Activated T-cell treated with anti-CD3 and anti-CD28 coated beads for 4 hours (primary cell): Measurements from ENCODE around the gene GGCX.
A peak's percentile ranks its signal among the peaks of the same experiment; 100 is the strongest.
"Not testable (repeated sequence)": the region's sequence is repeated elsewhere in the genome, so short reads cannot be mapped to it uniquely, and the experiment has no call there.

Experiments
- DNase-seq: peaks from one replicate; pipeline ENCODE4 v3.0.0-alpha.2; 2020

Gene GGCX

DNA sequence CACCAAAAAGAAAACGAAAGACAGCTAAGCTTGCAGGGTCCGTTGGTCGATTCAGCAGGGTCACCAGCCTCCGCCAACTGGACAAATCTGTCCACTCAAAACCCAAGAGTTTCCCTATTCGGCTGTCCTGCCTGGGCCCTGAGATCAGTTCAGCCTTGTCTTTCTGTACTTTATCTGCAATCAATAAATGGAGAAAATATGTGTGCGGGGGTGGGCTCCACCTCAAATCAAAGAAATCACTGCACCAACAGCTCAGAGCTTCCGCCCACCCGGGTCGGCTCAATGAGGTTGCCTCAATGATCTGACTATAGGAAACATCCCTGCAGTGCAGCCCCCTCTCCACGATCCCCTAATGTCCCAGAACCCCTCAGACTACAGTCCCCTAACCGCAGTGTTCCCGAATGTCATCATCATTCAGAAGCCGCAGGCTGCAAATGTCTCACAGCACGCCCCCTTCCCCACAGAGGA, 447 bp downstream of the GGCX start:
- DNase-seq: peak; percentile 37

DNA sequence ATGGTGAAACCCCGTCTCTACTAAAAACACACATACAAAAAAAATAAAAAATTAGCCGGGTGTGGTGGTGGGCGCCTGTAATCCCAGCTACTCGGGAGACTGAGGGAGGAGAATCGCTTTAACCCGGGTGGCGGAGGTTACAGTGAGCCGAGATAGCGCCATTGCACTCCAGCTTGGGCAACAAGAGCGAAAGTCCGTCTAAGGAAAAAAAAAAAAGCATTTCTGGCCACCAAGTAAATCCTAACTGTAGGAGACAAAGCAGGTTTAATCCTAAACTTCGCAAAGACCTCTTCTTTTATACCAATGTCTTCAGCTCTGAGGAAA, 928 bp downstream of the GGCX start:
- DNase-seq: not testable (repeated sequence)

DNA sequence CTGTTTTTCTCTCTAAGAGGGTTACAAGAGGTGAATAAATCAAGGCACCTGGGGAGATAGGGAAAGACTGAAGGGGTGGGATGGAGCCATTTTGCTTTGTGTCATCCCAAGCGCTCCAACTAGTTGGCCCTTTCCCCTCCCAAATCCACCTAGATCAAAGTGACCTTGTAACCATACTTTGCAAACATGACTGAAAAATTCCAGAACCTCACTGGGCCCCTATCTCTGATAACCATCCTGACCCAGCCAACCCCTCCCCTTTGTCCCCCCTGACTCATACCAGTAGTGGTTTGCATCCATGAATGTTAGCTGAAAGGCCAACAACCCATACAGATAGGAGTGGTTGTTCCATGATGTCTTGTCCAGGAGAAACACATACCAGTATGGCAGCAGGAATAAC, 3.1 kb downstream of the GGCX start:
- no peak for DNase-seq

DNA sequence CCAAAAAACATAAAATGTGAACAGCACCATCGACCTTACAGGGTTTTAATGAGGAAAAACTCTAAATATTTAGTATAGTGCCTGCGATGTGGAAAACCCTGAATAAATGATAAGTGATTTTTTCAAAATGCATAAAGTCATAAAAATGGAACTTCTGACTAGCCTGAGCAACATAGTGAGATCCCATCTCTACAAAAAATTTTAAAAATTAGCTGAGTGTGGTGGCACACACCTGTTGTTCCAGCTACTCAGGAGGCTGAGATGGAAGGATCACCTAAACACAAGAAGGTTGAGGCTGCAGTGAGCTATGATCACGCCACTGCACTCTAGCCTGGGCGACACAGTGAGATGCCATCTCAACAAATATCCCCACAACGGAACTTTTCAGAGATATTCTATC, 4.2 kb downstream of the GGCX start:
- DNase-seq: no peak

DNA sequence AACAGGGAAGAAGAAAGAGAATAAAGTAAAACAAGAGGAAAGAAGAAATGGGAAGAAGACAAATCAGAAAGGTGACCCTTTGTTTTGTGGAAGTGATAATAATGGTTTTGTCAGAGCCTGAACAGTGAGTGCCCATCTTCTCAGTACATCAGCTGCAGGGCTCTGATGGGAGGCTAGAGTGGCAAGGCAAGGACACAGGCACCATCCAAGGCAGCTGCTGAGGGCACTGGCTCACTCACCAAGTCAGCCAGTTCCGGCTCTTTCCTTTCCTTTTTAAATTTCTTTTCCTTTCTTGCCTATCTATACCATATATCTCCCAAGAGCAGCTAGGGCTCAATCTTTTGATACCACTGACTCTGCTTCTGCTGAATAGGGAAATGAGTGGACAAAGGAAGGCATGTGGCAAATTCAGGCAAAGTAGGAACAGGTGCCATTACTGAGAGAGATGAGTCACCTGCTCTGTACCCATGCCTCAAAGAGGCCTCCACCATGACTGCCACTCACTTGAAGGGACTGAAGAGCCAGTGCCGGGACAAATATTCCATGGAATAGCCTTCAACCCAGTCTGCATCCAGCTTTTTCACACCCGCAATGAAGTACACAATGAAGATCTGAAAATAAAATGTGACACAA, 6.2 kb downstream of the GGCX start:
- no peak for DNase-seq

DNA sequence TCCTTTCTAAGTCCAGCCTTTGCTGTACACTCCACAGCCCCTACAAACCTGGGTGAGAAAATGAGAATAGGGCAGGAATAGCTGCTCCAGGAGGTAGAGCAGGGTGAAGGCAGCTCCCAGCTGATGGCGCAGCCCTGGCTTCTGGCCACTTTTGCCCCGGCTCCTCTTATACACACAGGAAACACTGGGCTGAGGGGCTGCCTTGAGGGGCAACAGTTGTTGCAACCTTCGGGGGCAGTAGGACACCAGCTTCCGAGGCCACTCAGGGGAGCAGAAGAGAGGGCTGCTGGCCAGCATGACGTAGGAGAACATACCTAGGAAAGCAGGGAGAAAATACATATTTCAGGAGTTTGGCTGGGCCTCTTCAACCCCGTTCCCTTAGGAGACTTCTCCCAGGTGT, 8.1 kb downstream of the GGCX start:
- no peak for DNase-seq

DNA sequence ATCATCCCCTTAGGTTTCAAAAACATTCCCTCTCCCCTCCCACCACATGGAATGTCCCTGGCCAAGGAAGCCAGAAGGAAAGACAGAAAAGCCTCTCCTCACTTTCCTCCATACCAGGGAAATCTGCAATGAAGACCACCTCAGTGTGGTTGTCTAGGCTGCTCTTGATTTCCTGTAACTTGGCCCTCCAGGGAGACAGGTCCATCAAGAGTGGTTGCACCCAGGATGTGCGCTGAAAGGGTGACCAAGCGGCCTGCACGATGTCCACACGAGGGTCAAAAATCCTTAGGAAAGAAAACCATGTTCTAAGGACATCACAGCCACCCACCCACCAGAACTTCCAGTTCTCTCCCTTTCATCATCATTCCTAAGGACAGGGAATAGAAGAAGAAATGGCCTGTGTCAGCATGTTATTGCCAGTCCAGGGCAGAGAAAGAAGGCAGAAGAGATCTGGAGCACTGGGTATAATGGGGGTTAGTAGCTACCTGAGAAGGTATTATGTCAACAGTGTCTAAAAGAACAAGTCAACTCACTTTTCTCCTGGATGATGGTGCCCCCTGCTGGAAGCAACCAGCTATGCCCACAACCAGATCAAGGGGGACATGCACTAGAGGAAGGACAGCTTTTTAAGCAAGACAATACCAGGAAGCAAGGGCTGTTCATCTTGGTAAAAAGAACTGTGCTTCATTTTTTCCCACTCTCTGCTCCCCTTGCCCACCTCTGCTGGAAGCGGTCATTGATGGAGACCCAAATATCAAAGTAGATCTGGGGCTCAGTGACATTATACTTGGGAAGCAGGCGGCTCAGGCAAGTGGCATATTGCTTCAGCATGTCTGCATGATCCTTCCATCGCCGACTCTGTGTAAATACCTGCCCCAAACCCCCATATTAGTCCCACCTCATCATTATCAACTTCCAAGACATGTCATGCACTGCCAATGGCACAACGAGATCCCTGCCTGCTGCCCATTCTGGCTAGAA, 9.3 kb downstream of the GGCX start:
- DNase-seq: peak; percentile 88

DNA sequence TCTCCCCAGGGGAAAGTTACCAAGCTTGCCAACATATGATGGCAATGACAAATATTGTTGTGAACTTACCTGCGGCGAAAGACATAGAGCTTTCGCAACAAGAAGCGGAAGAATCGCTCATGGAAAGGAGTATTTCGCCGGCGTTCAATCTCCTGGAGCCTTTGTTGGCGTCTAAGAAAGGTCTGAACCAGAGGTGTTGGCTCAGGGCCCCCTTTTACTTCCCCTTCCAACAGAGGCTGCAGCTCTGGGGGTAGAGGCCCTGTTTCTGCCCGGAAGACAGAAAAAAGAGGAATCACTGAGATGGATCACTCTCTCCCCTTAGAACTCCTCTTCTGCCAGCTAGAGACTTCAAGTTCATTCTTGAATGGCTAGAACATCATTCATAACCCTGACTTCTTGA, 10.8 kb downstream of the GGCX start:
- no peak for DNase-seq

DNA sequence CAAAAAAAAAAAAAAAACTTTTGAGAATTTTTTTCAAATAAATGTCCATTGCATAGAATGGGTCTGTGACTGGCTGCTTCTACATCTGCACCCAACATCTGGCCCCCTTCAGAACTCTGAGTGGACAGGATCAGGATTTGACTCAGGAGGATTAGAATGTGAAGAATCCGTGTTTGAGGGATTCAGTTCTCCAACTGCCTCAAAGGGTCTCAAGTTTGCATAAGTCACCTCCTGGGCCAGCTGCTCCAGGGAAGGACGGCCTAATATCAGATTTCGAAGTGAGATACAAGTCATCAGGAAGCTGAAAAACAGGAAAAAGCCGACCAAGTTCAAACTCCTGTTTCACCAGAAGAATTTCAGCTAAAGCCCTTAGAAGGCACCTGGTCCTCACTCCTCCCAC, 11.5 kb downstream of the GGCX start:
- DNase-seq: no peak

DNA sequence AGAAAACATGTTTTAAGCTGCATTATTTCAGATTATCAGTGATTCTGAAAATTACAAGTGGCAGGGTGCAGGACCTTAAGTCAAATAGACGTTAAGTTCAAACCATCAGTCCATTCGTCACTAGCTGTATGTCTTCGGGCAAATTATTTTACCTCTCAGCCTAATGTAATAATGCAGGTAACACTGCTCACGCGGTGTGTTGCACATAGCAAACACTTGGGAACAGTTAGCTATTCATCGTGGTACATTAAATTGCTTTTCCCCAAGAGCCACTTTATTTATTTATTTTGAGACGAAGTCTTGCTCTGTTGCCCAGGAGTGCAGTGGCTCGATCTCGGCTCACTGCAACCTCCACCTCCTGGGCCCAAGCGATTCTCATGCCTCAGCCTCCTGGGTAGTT, 12.2 kb downstream of the GGCX start:
- no peak for DNase-seq

DNA sequence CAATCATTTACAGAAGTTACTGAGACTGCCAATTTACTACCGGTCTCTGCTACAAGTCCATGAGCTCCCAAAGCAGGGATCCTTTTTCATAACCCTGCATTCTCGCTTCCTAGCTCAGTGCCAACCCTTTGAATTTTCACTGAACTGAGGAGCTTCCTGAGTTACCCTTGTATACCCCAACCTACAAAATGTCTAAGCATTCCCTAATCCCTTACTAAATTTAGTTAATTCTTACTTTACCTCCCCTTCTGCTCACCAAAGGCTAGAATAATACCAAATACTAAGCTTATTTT, 12.7 kb downstream of the GGCX start:
- no peak for DNase-seq

DNA sequence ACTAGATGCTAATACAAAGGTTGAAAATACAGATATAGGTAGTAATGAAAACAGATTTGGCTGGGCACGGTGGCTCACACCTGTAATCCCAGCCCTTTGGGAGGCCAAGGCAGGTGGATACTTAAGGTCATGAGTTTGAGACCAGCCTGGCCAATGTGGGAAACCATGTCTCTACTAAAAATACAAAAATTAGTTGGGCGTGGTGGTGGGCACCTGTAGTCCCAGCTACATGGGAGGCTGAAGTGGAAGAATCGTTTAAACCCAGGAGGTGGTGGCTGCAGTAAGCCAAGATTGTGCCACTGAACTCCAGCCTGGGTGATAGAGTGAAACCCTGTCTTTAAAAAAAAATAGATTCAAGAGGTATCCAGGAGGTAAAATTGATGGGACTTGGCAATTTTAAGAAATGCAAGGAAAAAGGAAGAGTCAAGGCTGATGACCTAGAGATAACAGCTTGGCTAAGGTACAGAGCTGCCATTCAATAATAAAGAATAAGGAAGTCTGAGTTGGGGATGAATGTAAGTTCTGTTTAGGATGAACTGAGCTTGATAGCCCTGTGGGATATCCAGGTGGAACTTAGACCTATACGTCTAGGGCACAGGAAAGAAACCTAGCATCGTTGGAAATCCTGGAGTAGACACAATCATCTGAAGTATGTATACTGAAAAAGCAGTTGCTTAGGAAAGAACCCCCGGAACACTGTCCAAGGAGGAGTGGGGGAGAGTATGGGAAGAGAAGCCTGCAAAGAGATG, 13.3 kb downstream of the GGCX start:
- DNase-seq: no peak

DNA sequence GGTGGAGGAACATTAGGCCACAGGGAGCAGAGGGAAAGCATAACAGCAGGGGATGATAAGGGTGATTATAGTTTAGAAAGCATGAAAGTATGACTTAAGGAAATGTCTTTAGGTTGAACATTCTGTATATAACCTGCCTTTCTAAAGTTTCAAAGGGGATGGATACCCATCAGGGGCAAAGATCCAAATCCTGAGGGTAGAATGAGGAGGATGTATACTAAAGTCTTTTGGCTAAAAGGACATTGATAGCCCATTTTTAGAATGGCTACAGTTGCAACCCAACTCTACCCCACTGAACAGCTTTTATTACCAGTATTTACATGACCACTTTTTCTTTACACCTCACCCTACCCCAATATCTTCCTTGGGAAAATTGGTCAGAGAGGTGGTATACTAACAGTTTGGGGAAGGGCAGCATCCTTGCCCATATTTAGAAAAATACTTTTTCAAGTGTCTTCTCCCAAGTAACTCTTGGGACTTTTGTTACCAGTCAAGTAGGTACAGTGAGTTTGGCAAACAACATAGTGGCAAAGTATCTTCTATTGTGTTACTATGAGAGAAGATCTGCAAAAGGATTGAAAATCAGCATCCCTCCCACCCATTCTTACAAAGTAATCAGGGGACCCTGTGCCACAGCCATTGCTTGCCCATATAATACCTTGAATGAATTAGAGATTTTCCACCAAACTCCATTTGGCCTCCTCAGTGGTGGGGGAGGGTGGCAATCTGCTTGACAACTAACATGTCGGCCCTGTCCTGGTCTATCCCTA, 14.0 kb downstream of the GGCX start:
- DNase-seq: no peak

DNA sequence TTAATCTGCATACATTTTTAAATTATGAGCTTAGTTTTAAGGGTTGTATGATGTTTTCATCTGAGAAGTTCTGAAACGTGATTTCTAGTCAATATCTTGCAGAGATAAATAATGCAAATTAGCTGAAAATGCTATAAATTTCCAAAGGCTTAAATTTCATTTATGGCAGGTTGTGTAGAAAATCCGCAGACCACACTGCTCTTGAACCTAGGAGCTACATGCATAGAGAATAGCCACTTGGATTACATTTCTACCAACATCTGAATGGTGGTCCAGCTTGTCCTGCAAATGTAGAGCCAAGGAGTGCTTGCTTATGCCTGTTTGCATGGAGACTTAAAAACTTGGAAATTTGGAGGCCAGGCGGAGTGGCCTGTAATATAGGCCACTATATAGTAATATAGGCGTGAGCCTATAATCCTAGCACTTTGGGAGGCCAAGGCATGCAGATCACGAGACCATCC, 15.5 kb downstream of the GGCX start:
- DNase-seq: no peak

DNA sequence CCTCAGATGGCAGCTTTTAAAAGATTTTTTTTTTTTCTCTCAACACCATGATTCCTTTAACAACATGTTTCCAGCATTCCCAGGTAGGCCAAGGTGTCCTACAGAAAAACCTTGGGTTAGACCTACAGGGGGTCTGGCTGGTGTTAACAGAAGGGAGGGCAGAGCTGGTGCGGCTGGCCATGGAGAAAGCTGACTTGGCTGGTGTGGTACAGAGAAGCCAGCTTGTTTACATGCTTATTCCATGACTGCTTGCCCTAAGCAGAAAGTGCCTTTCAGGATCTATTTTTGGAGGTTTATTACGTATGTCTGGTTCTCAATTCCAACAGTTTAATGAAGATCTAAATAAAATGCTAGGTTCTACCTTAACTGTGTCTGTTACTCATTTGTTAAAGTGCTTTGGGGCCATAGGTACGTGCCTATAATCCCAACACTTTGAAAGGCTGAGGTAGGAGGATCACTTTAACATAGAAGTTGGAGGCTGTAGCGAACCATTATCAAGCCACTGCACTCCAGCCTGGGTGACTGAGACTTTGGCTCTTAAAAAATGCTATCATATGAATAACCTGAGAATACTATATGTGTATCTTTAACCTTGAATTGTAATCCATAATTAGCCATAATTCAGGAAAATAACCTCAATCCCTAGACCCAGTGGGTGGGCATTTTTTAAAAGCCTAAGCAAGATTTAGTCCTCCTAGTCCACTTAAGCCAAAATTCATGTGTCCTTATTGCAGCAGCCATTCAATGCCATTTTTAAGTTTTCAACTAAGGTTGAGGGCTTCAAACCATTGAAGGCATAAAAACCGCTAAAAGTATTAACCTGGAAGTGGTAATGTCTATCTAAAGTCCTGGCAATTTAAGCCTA, 16.1 kb downstream of the GGCX start:
- DNase-seq: not testable (repeated sequence)

DNA sequence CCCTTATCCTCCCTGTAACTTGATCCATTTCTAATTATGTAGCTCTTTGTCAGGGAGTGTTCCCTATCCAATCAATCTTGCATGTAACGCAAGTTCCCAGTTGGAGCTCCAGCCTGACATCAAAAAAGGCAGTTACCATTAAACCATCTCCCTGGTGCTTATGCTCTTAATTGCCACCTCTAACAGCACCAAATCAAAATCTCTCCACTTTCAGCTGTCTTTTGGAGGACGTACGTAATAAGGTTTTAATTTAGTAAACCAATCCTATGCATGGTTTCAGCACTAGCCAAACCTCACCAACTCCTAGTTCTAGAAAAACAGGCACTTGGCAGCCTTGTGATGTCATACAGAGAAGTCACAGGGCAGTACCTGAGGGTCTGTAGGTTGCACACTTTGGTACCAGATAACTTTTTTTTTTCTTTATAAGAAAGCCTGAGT, 17.0 kb downstream of the GGCX start:
- not testable (repeated sequence) for DNase-seq

DNA sequence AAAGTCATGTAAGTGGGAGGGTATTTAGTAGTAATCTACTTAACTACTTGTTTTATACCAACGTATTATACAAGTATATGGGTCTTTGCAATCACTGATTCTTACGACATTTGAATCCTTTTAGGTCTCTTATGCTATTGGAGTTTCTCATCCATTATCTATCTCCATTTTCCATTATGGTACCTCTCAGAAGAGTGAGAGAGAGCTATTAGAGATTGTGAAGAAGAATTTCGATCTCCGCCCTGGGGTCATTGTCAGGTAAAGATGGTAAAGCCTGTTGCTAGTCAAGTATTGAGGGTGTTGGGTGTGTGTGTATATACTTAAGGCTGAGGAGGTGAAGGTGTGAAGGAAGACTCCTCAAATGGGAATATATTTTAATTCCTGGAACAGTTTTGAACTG, 18.5 kb downstream of the GGCX start:
- DNase-seq: no peak

DNA sequence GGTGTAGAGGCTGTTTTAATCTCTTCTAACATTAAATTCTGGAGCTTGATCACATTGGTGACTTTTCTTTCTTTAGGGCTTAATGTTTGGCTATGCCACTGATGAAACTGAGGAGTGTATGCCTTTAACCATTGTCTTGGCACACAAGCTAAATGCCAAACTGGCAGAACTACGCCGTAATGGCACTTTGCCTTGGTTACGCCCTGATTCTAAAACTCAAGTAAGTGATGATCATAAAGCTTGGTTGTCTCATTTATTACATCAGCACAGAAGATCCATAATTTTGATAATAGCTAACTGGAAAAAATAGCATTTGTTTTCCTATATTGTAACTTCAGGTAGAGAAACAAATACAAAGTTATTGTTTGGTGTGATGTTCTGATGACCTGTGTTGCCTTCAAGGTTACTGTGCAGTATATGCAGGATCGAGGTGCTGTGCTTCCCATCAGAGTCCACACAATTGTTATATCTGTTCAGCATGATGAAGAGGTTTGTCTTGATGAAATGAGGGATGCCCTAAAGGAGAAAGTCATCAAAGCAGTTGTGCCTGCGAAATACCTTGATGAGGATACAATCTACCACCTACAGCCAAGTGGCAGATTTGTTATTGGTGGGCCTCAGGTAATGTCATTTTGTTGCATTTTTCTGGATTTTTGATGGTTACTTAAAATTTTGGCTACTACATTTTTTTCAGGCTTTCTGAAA, 19.4 kb downstream of the GGCX start:
- no peak for DNase-seq

DNA sequence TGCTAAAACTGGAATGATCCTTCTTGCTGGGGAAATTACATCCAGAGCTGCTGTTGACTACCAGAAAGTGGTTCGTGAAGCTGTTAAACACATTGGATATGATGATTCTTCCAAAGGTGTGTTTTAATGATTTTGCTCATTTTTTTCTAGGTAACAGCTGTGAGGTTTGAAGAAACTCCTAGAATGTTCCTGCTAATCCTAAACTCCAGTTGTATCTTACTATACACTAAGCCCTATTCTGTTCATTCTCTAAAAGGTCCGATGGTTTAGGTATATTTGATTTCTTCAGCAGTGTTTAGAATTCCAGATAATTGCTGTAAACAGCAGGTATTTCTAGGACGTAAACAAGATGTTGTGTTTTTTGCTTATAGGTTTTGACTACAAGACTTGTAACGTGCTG, 20.0 kb downstream of the GGCX start:
- no peak for DNase-seq

DNA sequence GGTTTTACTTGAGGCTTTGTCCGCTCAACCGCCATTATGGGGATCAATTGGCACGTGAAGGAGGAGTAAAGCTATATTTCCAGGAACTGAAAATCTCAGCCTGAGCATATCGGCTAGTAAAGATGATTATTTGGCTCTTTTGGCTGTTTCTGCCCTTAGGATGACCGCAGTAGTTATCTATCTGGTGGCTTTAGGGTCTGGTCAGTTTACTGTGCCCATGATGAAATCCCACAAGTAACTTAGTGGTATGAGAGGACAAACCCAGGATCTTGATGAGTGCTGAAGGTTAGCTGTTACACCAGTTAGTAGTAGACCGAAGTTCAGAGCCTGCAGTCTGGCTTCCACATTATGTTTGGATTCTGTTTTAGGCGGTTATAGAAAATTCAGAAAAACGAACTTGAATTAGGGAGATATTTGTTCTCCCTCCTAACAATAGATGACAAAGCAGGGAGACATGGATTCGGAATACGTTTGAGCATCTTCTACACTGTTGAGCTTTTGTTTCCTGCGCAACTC, 21.1 kb downstream of the GGCX start:
- no peak for DNase-seq
